NCI-H146 treated with DMSO at 0.1 percent for 48 hours (cell line): ENCODE data around the gene ZNF277.
A peak's percentile ranks its signal among the peaks of the same experiment; 100 is the strongest.
"Not testable (repeated sequence)": the region's sequence is repeated elsewhere in the genome, so short reads cannot be mapped to it uniquely, and the experiment has no call there.

Source experiments
- DNase-seq: peaks from one replicate; lab custom pipeline; 2025; ENCODE audit not compliant: unreplicated experiment; lab: John Stamatoyannopoulos, UW

The ZNF277 gene

GRCh38 chr7:112286250-112287086 is 80.0 kb downstream of the ZNF277 start:
- DNase-seq, result peak; percentile 97

GRCh38 chr7:112288301-112288700 is 81.8 kb downstream of the ZNF277 start:
- DNase-seq, result no peak

- DNase-seq, result no peak
These were observed 83.6 kb downstream of the ZNF277 start for GRCh38 chr7:112290065-112290464.

GRCh38 chr7:112292162-112292561 is 85.7 kb downstream of the ZNF277 start:
- no peak for DNase-seq

GRCh38 chr7:112293416-112293815 is 86.9 kb downstream of the ZNF277 start:
- no peak for DNase-seq

- DNase-seq, result no peak
These were observed 89.9 kb downstream of the ZNF277 start for GRCh38 chr7:112296432-112296831.

- DNase-seq, result no peak
These were observed 91.2 kb downstream of the ZNF277 start for GRCh38 chr7:112297681-112298080.

- no peak for DNase-seq
These were observed 92.1 kb downstream of the ZNF277 start for GRCh38 chr7:112298543-112299100.

- no peak for DNase-seq
These were observed 93.6 kb downstream of the ZNF277 start for GRCh38 chr7:112300072-112300471.

- no peak for DNase-seq
These were observed 94.4 kb downstream of the ZNF277 start for GRCh38 chr7:112300831-112301407.

GRCh38 chr7:112302566-112302965 is 96.1 kb downstream of the ZNF277 start:
- no peak for DNase-seq

- DNase-seq, result no peak
These were observed 100.4 kb downstream of the ZNF277 start for GRCh38 chr7:112306903-112307302.

GRCh38 chr7:112307506-112307905 is 101.0 kb downstream of the ZNF277 start:
- DNase-seq, result no peak

GRCh38 chr7:112308974-112309373 is 102.5 kb downstream of the ZNF277 start:
- no peak for DNase-seq

- not testable (repeated sequence) for DNase-seq
These were observed 110.3 kb downstream of the ZNF277 start for GRCh38 chr7:112316803-112317202.

- DNase-seq, result no peak
These were observed 115.6 kb downstream of the ZNF277 start for GRCh38 chr7:112322070-112322469.

- DNase-seq, result no peak
These were observed 121.1 kb downstream of the ZNF277 start for GRCh38 chr7:112327566-112327965.

- DNase-seq, result no peak
These were observed 125.0 kb downstream of the ZNF277 start for GRCh38 chr7:112331492-112331891.

GRCh38 chr7:112334366-112334765 is 127.9 kb downstream of the ZNF277 start:
- DNase-seq, result no peak

GRCh38 chr7:112336261-112336660 is 129.8 kb downstream of the ZNF277 start:
- DNase-seq, result no peak

- DNase-seq, result no peak
These were observed 130.6 kb downstream of the ZNF277 start for GRCh38 chr7:112336936-112337576.

- no peak for DNase-seq
These were observed 131.4 kb downstream of the ZNF277 start for GRCh38 chr7:112337892-112338291.
